Measurements from ENCODE around the gene CPA5.
"Not testable (repeated sequence)": the region's sequence is repeated elsewhere in the genome, so short reads cannot be mapped to it uniquely, and the experiment has no call there.

The CPA5 gene, protein sequence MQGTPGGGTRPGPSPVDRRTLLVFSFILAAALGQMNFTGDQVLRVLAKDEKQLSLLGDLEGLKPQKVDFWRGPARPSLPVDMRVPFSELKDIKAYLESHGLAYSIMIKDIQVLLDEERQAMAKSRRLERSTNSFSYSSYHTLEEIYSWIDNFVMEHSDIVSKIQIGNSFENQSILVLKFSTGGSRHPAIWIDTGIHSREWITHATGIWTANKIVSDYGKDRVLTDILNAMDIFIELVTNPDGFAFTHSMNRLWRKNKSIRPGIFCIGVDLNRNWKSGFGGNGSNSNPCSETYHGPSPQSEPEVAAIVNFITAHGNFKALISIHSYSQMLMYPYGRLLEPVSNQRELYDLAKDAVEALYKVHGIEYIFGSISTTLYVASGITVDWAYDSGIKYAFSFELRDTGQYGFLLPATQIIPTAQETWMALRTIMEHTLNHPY

DNA sequence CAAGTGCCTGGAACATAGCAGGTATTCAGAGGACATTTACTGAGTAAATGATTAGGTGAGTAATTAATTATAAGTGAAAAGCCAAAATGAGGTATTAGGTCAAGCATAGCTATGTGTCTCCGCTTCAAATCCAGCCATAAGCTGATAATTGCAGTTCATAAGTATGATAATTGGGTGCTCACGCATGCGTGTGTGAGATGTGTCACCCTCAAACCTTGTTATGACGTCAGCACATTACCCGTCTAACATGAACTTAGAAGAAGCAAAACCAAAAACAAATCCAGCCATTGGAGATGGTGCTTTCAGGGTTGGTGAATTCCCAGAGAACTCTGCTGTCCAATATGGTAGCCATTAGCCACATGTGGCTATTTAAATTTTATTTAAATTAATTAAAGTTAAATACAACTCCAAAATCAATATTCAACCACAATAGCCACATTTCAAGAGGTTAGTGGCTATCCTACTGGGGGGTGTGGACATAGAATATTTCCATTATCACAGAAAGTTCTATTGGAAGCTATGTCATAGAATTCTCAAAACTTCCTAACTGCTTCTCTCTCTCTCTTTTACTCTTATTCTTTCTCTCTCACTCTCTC is at the start of gene CPA5:
Gene CPA5, plus strand, starts transcription at position 546 of the 596 bp plus-strand sequence. CDS start 1,670 bp downstream, outside the sequence.
- DNase-seq = no peak

DNA sequence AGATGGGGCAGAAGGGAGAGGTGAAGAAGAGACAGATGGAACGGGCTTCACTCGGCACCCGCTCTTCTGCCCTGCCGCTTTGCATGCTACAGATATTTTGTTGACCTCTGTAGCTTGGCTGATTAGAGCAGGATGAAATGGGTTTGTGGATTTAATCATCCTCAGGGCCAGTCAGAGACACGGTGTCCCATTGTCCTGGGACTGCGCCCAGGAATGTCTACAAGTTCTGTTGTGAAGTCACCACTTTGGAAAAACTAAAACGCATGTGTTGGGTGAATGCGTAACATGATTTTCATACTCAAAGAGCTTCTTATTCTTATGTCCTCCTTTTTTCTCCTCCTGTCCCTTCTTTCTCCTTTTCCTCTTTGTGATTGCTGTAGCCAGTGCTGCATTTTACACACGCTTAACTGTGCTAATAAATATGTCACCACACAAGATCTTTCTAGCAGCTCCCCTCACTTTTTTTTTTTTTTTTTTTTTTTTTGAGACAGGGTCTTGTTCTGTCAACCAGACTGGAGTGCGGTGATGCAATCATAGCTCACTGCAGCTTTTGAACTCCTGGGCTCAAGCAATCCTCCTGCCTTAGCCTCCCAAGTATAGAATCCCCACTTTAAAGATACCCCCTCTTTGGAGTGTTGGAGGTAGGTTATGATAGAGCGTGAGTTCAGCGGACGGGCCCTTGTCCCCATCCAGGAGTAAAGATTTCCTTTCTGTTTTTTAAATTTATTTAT is 48.2 kb upstream of the CPA5 start:
- no peak for DNase-seq

DNA sequence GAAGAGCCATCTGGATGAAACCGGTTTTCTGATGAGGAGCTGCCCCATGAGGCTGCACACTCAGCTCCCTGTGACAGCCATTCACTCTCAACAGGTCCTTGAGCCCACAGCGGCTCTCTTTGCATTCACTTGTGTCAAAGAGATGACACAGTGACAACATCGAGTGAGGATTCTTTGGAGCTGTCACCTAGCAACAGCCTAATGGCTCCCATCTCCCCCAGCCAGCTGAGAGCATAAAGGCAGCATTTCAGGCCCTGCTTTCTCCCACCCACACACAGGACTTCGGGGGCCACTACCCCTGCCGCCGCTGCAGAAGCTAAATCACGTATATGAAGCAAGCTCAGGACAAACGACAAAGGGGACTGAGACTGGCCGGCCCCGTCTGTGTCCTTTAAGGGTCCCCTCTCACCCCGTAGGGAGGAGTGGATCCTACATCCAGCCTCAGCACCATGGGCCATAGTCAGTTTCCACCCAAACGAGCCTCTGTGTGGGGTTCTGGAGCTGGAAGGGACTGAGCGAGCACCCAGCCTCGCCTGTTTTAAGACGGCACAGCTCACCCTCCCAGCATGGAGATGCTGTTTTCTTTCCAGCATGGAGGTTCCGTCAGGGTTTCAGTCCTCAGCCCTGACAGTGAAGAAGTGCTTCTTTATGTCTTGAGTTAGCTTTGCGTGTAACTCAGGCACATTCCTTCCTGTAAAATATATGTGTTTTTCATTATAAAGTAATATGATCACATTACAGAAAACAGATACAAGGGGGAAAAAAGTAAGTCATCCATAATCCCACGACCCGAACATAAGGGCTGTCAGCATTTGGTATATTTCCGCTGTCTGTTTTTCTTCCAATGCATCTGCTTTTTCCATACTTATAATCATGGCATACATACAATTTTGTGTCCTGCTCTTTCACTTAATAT is 46.7 kb upstream of the CPA5 start:
- no peak for DNase-seq

GRCh38 chr7:130298544-130299326 is 45.9 kb upstream of the CPA5 start:
- no peak for DNase-seq

- DNase-seq = no peak
These were observed 44.8 kb upstream of the CPA5 start for GRCh38 chr7:130299866-130300265.

GRCh38 chr7:130301501-130302020 is 43.1 kb upstream of the CPA5 start:
- no peak for DNase-seq

- no peak for DNase-seq
These were observed 42.0 kb upstream of the CPA5 start for GRCh38 chr7:130302649-130303048.

DNA sequence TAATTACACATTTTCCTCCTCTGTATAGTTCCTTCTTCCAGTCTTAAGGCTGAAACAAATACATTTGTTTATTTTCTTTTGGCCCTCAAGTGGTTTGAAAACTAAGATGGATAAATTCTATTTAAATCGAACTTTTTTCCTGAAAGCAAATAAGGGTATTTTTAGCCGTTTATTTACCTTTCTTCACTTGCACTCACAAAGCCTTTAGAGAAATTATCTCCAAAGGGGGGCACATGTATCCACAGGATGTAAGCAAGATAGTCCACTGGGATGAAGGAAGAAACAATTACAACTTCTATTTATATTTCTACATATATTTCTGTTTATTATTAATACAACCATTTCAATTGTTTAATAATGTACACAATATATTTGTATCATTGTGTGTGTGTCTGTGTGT is 41.5 kb upstream of the CPA5 start:
- DNase-seq = no peak

GRCh38 chr7:130303551-130303950 is 41.1 kb upstream of the CPA5 start:
- no peak for DNase-seq

DNA sequence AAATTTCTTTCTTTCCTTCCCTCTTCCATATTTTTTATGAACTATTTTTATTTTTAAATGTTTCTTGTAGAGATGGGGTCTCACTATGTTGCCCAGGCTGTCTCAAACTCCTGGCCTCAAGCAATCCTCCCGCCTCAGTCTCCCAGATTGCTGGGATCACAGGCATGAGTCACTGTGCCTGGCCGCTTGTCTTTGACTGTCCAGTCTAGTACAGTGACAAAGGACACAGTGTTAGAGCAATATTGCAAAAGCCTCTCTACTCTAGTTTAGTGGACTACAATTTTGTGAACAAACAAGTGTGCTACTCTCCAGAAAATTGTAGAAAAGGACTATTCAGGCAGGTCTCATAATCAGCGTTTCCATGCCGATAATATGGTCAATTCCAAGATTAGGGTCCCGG is 40.6 kb upstream of the CPA5 start:
- no peak for DNase-seq

- no peak for DNase-seq
These were observed 39.7 kb upstream of the CPA5 start for GRCh38 chr7:130304878-130305277.

- DNase-seq = no peak
These were observed 39.1 kb upstream of the CPA5 start for GRCh38 chr7:130305433-130306042.

GRCh38 chr7:130309986-130310385 is 34.6 kb upstream of the CPA5 start:
- peak; percentile 83 for DNase-seq

- DNase-seq = no peak
These were observed 30.3 kb upstream of the CPA5 start for GRCh38 chr7:130314305-130314704.

GRCh38 chr7:130319541-130319940 is 25.1 kb upstream of the CPA5 start:
- DNase-seq = no peak

- not testable (repeated sequence) for DNase-seq
These were observed 22.9 kb upstream of the CPA5 start for GRCh38 chr7:130321542-130322229.

DNA sequence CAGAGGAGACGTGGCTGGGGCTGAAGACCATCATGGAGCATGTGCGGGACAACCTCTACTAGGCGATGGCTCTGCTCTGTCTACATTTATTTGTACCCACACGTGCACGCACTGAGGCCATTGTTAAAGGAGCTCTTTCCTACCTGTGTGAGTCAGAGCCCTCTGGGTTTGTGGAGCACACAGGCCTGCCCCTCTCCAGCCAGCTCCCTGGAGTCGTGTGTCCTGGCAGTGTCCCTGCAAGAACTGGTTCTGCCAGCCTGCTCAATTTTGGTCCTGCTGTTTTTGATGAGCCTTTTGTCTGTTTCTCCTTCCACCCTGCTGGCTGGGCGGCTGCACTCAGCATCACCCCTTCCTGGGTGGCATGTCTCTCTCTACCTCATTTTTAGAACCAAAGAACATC is 22.0 kb upstream of the CPA5 start:
- DNase-seq = no peak

- no peak for DNase-seq
These were observed 20.2 kb upstream of the CPA5 start for GRCh38 chr7:130324306-130324943.

- no peak for DNase-seq
These were observed 14.9 kb upstream of the CPA5 start for GRCh38 chr7:130329681-130330080.

Measured in MV-4-11 (cell line).